OCI-LY1 (cell line): Measurements from ENCODE around the gene NCAPD3.

Source experiments
- H2AFZ ChIP-seq: fragments of 200-600 bp; sonication (generic), shearing (Covaris generic); 2 replicates; pipeline ENCODE4 v1.6.0; 2014; ENCODE audit warnings: antibody characterized with exemption, mild to moderate bottlenecking, low read length
- H3F3A ChIP-seq: fragments of 200-600 bp; sonication (generic), shearing (Covaris generic); 2 replicates; pipeline ENCODE4 v1.6.0; 2014; ENCODE audit warnings: mild to moderate bottlenecking, antibody characterized with exemption, low read length, moderate library complexity; ENCODE audit not compliant: insufficient read depth
- H3K27ac ChIP-seq: fragments of 200-600 bp; sonication (generic); 2 replicates; pipeline ENCODE4 v1.5.1; 2014; ENCODE audit warnings: low read length, mixed run types, mild to moderate bottlenecking, low read depth; ENCODE audit not compliant: poor library complexity, severe bottlenecking
- H3K27me3 ChIP-seq: fragments of 200-600 bp; sonication (generic); 2 replicates; pipeline ENCODE4 v1.6.0; 2014; ENCODE audit warnings: antibody characterized with exemption, mild to moderate bottlenecking, low read length, moderate library complexity; ENCODE audit not compliant: insufficient read depth
- H3K36me3 ChIP-seq: fragments of 200-600 bp; sonication (generic); 2 replicates; pipeline ENCODE4 v1.6.1; 2014; ENCODE audit warnings: mild to moderate bottlenecking, antibody characterized with exemption, low read length, moderate library complexity, mixed read lengths; ENCODE audit not compliant: insufficient read depth
- H3K4me1 ChIP-seq: fragments of 200-600 bp; sonication (generic); 2 replicates; pipeline ENCODE4 v1.5.1; 2014; ENCODE audit warnings: mild to moderate bottlenecking, low read length, moderate library complexity; ENCODE audit not compliant: insufficient read depth, severe bottlenecking
- H3K4me2 ChIP-seq: fragments of 200-600 bp; sonication (generic), shearing (Covaris generic); 2 replicates; pipeline ENCODE4 v1.6.1; 2014; ENCODE audit warnings: low read length
- H3K4me3 ChIP-seq: fragments of 200-600 bp; sonication (generic); 2 replicates; pipeline ENCODE4 v1.5.1; 2014; ENCODE audit warnings: low read length, low read depth, mild to moderate bottlenecking, mixed read lengths; ENCODE audit not compliant: poor library complexity, severe bottlenecking
- H3K79me2 ChIP-seq: fragments of 200-600 bp; shearing (Covaris generic); 2 replicates; pipeline ENCODE4 v1.6.1; 2016; ENCODE audit warnings: mixed run types, low read length, mixed read lengths; ENCODE audit not compliant: insufficient read depth
- H3K9ac ChIP-seq: fragments of 200-600 bp; sonication (generic), shearing (Covaris generic); 2 replicates; pipeline ENCODE4 v1.6.1; 2014; ENCODE audit warnings: mild to moderate bottlenecking, low read length, mixed read lengths
- H3K9me2 ChIP-seq: fragments of 200-600 bp; sonication (generic), shearing (Covaris generic); 2 replicates; pipeline ENCODE4 v1.6.1; 2014; ENCODE audit warnings: low read depth, mild to moderate bottlenecking, low read length, mixed read lengths
- H3K9me3 ChIP-seq: fragments of 200-600 bp; shearing (Covaris generic); 2 replicates; pipeline ENCODE4 v1.6.1; 2014; ENCODE audit warnings: low read length, mixed read lengths
- H4K20me1 ChIP-seq: fragments of 200-600 bp; sonication (generic), shearing (Covaris generic); 2 replicates; pipeline ENCODE4 v1.6.0; 2016; ENCODE audit warnings: mild to moderate bottlenecking, low read length; ENCODE audit not compliant: insufficient read depth
- EZH2 ChIP-seq: fragments of 200-600 bp; sonication (generic), shearing (Covaris generic); IDR thresholded peaks from 2 replicates; pipeline ENCODE4 v1.8.0; 2017; ENCODE audit warnings: borderline replicate concordance, mixed run types, mild to moderate bottlenecking, antibody characterized with exemption, low read length, moderate library complexity, mixed read lengths
- TF ChIP-seq, protein P1 (sequence below): fragments of 200-600 bp; sonication (generic), shearing (Covaris generic); IDR thresholded peaks from 2 replicates; pipeline ENCODE4 v1.5.1; 2017; ENCODE audit warnings: mild to moderate bottlenecking, antibody characterized with exemption, low read length, moderate library complexity, mixed read lengths

The NCAPD3 gene

DNA sequence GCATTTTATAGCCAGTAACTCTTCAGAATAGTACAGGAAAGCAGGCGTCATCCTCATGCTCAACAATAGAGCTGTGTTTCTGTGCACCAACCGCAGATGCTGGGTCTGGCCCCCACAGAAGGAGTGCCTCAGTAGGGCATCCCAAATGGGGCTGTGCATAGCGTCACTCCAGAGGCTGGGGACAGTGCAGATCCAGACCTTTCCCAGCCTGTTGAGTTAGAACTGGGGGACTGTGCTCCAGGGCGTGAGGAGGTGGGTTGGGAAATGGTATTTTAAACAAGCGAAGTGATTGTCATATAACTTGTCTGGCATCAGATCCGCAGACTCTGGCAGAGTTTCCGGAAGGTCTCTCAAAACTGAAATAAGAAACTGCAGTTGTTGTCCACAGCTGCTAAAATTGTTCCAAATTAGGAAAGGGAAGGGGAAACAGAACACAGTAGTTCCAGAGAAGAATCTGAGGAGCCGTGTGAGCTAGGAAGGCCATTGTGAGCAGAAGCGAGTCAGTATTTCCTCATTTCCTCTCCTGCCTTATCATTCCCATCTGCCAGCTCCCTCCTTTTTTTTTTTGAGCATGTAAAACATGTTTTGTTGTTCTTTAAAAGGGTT lies 102.7 kb downstream of the NCAPD3 start:
- Histone ChIP-seq H3K79me2 (no peaks in the 10 kb centered on the region), H3K4me1 (no peaks in the 10 kb centered on the region), H3K9me3 (no peaks in the 10 kb centered on the region), H3K27me3 (no peaks in the 10 kb centered on the region), H3F3A (no peaks in the 10 kb centered on the region), H3K9me2 (no peaks in the 10 kb centered on the region), H3K4me3 (no peak overlapping the region), H4K20me1 (no peaks in the 10 kb centered on the region), H2AFZ (no peak overlapping the region), H3K4me2 (no peak overlapping the region), H3K27ac (no peak overlapping the region), H3K36me3 (no peaks in the 10 kb centered on the region), H3K9ac (no peak overlapping the region)
- no peak for TF ChIP-seq EZH2
- TF ChIP-seq, protein P1, sequence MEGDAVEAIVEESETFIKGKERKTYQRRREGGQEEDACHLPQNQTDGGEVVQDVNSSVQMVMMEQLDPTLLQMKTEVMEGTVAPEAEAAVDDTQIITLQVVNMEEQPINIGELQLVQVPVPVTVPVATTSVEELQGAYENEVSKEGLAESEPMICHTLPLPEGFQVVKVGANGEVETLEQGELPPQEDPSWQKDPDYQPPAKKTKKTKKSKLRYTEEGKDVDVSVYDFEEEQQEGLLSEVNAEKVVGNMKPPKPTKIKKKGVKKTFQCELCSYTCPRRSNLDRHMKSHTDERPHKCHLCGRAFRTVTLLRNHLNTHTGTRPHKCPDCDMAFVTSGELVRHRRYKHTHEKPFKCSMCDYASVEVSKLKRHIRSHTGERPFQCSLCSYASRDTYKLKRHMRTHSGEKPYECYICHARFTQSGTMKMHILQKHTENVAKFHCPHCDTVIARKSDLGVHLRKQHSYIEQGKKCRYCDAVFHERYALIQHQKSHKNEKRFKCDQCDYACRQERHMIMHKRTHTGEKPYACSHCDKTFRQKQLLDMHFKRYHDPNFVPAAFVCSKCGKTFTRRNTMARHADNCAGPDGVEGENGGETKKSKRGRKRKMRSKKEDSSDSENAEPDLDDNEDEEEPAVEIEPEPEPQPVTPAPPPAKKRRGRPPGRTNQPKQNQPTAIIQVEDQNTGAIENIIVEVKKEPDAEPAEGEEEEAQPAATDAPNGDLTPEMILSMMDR = no peak

- H3K4me1 ChIP-seq = no peaks in the 10 kb centered on the region
- H3K36me3 ChIP-seq = no peaks in the 10 kb centered on the region
- no peaks in the 10 kb centered on the region for H3K9me2 ChIP-seq
- no peaks in the 10 kb centered on the region for H3K79me2 ChIP-seq
- no peaks in the 10 kb centered on the region for H3F3A ChIP-seq
- no peak overlapping the region for H3K4me2 ChIP-seq
- H2AFZ ChIP-seq = no peak overlapping the region
- TF ChIP-seq, protein P1 = no peak
- TF ChIP-seq EZH2 = no peak
- no peak overlapping the region for H3K9ac ChIP-seq
- H3K9me3 ChIP-seq = no peaks in the 10 kb centered on the region
- H4K20me1 ChIP-seq = no peaks in the 10 kb centered on the region
- no peak overlapping the region for H3K4me3 ChIP-seq
- no peaks in the 10 kb centered on the region for H3K27me3 ChIP-seq
- H3K27ac ChIP-seq = no peak overlapping the region
These were observed 103.5 kb downstream of the NCAPD3 start for GRCh38 chr11:134120143-134120850.

- Histone ChIP-seq H2AFZ (no peak overlapping the region), H3F3A (no peaks in the 10 kb centered on the region), H3K27me3 (no peaks in the 10 kb centered on the region), H3K27ac (no peak overlapping the region), H3K9me3 (no peaks in the 10 kb centered on the region), H3K9me2 (no peaks in the 10 kb centered on the region), H3K4me3 (no peak overlapping the region), H3K9ac (no peak overlapping the region), H4K20me1 (no peaks in the 10 kb centered on the region), H3K4me2 (no peak overlapping the region), H3K36me3 (no peaks in the 10 kb centered on the region), H3K79me2 (no peaks in the 10 kb centered on the region), H3K4me1 (no peaks in the 10 kb centered on the region)
- TF ChIP-seq, protein P1 = no peak
- TF ChIP-seq EZH2 = no peak
These were observed 104.7 kb downstream of the NCAPD3 start for GRCh38 chr11:134119094-134119493.
